SH-SY5Y (cell line): ENCODE data around the gene SMCO3.

Experiments
- GATA2 ChIP-seq: IDR thresholded peaks from 2 replicates; pipeline ENCODE4 v1.6.1; 2011; ENCODE audit warnings: mild to moderate bottlenecking, low read depth, low read length
- GATA3 ChIP-seq: IDR thresholded peaks from 2 replicates; pipeline ENCODE4 v1.6.1; 2011; ENCODE audit warnings: low read depth, mild to moderate bottlenecking, low read length, moderate library complexity

GRCh38 chr12:14768823-14769405 lies 45.1 kb downstream of the SMCO3 start:
- TF ChIP-seq GATA2 (no peak), GATA3 (no peak)
